ENCODE measurements around the gene PNRC1. TPM values are rescaled to one million over a fixed set of nuclear protein-coding genes. Genes with fewer than 3 reads are reported as not detected.

PNRC1 gene
- total RNA-seq, 1 donor = 95.2 TPM

- TF ChIP-seq CTCF (IDR thresholded peaks at IDR 0.05; ENCODE audit: extremely low read depth, low read depth, low read length) = no peak
- Histone ChIP-seq H2AFZ (ENCODE audit: low read length) (no peak overlapping the region), H3K4me1 (ENCODE audit: insufficient read depth, low read length) (peaks cover 5% of the 10 kb centered on the region), H3K36me3 (ENCODE audit: insufficient read depth, low read length) (no peaks in the 10 kb centered on the region), H3K4me3 (ENCODE audit: insufficient read depth, low read length) (no peak overlapping the region), H3K79me2 (ENCODE audit: insufficient read depth, low read length) (no peaks in the 10 kb centered on the region), H3K9me3 (ENCODE audit: low read depth, low read length) (no peaks in the 10 kb centered on the region), H3K27ac (ENCODE audit: low read depth, low read length) (no peak overlapping the region), H4K20me1 (ENCODE audit: insufficient read depth, low read length) (no peaks in the 10 kb centered on the region), H3K4me2 (ENCODE audit: insufficient read depth, low read length) (no peak overlapping the region), H3K27me3 (ENCODE audit: insufficient read depth, low read length) (no peaks in the 10 kb centered on the region)
- DNase-seq (ENCODE audit: insufficient read length, low spot score, missing footprints) = no peak
These were observed 19.6 kb downstream of the PNRC1 start for GRCh38 chr6:89100114-89100513.

GRCh38 chr6:89110284-89110683 lies 29.7 kb downstream of the PNRC1 start:
- no peak overlapping the region for H3K4me3 ChIP-seq (ENCODE audit: insufficient read depth, low read length)
- no peak for TF ChIP-seq CTCF (IDR thresholded peaks at IDR 0.05; ENCODE audit: extremely low read depth, low read depth, low read length)
- DNase-seq (ENCODE audit: insufficient read length, low spot score, missing footprints) = no peak
- H3K9me3 ChIP-seq (ENCODE audit: low read depth, low read length) = no peaks in the 10 kb centered on the region
- H3K79me2 ChIP-seq (ENCODE audit: insufficient read depth, low read length) = no peaks in the 10 kb centered on the region
- no peak overlapping the region for H2AFZ ChIP-seq (ENCODE audit: low read length)
- no peak overlapping the region for H3K4me2 ChIP-seq (ENCODE audit: insufficient read depth, low read length)
- no peaks in the 10 kb centered on the region for H3K27me3 ChIP-seq (ENCODE audit: insufficient read depth, low read length)
- no peaks in the 10 kb centered on the region for H3K36me3 ChIP-seq (ENCODE audit: insufficient read depth, low read length)
- no peak overlapping the region for H3K27ac ChIP-seq (ENCODE audit: low read depth, low read length)
- H3K4me1 ChIP-seq (ENCODE audit: insufficient read depth, low read length) = no peaks in the 10 kb centered on the region
- no peaks in the 10 kb centered on the region for H4K20me1 ChIP-seq (ENCODE audit: insufficient read depth, low read length)

- Histone ChIP-seq H3K36me3 (ENCODE audit: insufficient read depth, low read length) (no peaks in the 10 kb centered on the region), H4K20me1 (ENCODE audit: insufficient read depth, low read length) (no peaks in the 10 kb centered on the region), H2AFZ (ENCODE audit: low read length) (no peak overlapping the region), H3K9me3 (ENCODE audit: low read depth, low read length) (no peaks in the 10 kb centered on the region), H3K4me2 (ENCODE audit: insufficient read depth, low read length) (no peak overlapping the region), H3K27me3 (ENCODE audit: insufficient read depth, low read length) (peaks cover 4% of the 10 kb centered on the region), H3K4me3 (ENCODE audit: insufficient read depth, low read length) (no peak overlapping the region), H3K27ac (ENCODE audit: low read depth, low read length) (no peak overlapping the region), H3K79me2 (ENCODE audit: insufficient read depth, low read length) (no peaks in the 10 kb centered on the region), H3K4me1 (ENCODE audit: insufficient read depth, low read length) (no peaks in the 10 kb centered on the region)
- no peak for DNase-seq (ENCODE audit: insufficient read length, low spot score, missing footprints)
- TF ChIP-seq CTCF (IDR thresholded peaks at IDR 0.05; ENCODE audit: extremely low read depth, low read depth, low read length) = no peak
These were observed 31.4 kb downstream of the PNRC1 start for GRCh38 chr6:89111933-89112332.

- no peak overlapping the region for H2AFZ ChIP-seq (ENCODE audit: low read length)
These were observed 36.2 kb downstream of the PNRC1 start for GRCh38 chr6:89116702-89117101.

More at GRCh38 chr6:89116702-89117101, 36.2 kb downstream of the PNRC1 start:
- no peak for TF ChIP-seq CTCF (IDR thresholded peaks at IDR 0.05; ENCODE audit: extremely low read depth, low read depth, low read length)
- Histone ChIP-seq H3K27me3 (ENCODE audit: insufficient read depth, low read length) (peaks cover 21% of the 10 kb centered on the region), H3K4me1 (ENCODE audit: insufficient read depth, low read length) (no peaks in the 10 kb centered on the region), H3K4me3 (ENCODE audit: insufficient read depth, low read length) (no peak overlapping the region), H3K79me2 (ENCODE audit: insufficient read depth, low read length) (no peaks in the 10 kb centered on the region), H3K36me3 (ENCODE audit: insufficient read depth, low read length) (no peaks in the 10 kb centered on the region), H4K20me1 (ENCODE audit: insufficient read depth, low read length) (no peaks in the 10 kb centered on the region), H3K4me2 (ENCODE audit: insufficient read depth, low read length) (peak overlapping the region; percentile 77), H3K9me3 (ENCODE audit: low read depth, low read length) (no peaks in the 10 kb centered on the region), H3K27ac (ENCODE audit: low read depth, low read length) (no peak overlapping the region)
- DNase-seq (ENCODE audit: insufficient read length, low spot score, missing footprints) = peak; percentile 52

All from osteoblast (primary cell).